Thoracic aorta (tissue), 2 donors: ENCODE data around the gene PI3. TPM values are rescaled to one million over a fixed set of nuclear protein-coding genes. Genes with fewer than 3 reads are reported as not detected.

ENCODE experiments used
- ATAC-seq: fragments of 150-250 bp; one replicate; pipeline ENCODE4 v1.8.0; 2017; ENCODE audit warnings: low read depth; ENCODE audit not compliant: insufficient number of reproducible peaks, low FRiP score
- DNase-seq: peaks from one replicate; pipeline ENCODE4 v3.0.0-alpha.2; 2020; ENCODE audit warnings: low spot score
- H3K27ac ChIP-seq, 2 donors: fragments of 200-600 bp; sonication (generic); 1 replicate in 1 of 2; 2 replicates in 1 of 2; pipeline ENCODE4 v1.5.1; 2016; ENCODE audit warnings: mild to moderate bottlenecking in 2 of 2, moderate library complexity in 2 of 2
- H3K27me3 ChIP-seq: fragments of 200-600 bp; sonication (generic); replicated peaks from 2 replicates; pipeline ENCODE4 v1.6.0; 2016; ENCODE audit warnings: mild to moderate bottlenecking; ENCODE audit not compliant: insufficient read depth
- H3K36me3 ChIP-seq: fragments of 200-600 bp; sonication (generic); one replicate; pipeline ENCODE4 v1.5.1; 2016
- H3K4me1 ChIP-seq, 2 donors: fragments of 200-600 bp; sonication (generic); 1 replicate in 1 of 2; 2 replicates in 1 of 2; pipeline versions ENCODE4 v1.5.1 to v1.6.0; 2016; ENCODE audit warnings: low read depth in 2 of 2, mild to moderate bottlenecking in 1 of 2; ENCODE audit not compliant: control insufficient read depth in 1 of 2
- H3K4me3 ChIP-seq: fragments of 200-600 bp; sonication (generic); 2 replicates; pipeline ENCODE4 v1.5.1; 2016; ENCODE audit warnings: mild to moderate bottlenecking
- H3K9me3 ChIP-seq: fragments of 200-600 bp; sonication (generic); 2 replicates; pipeline ENCODE4 v1.5.1; 2016
- CTCF ChIP-seq: fragments of 200-600 bp; sonication (generic); IDR thresholded peaks from one replicate; pipeline ENCODE4 v1.5.1; 2019; ENCODE audit warnings: antibody characterized with exemption
- total RNA-seq, 2 donors: library from RNA; depleted of rRNA; stranded (reverse); fragments of >200 nt; gene quantifications; one replicate each; pipeline versions ENCODE4 v1.1.0 to v1.2.3, GENCODE V29; 2016

PI3 gene
- total RNA-seq, 2 donors from 2014 or later, result not detected

GRCh38 chr20:45218636-45219035 is 43.9 kb downstream of the PI3 start:
- no peak for TF ChIP-seq CTCF
- Histone ChIP-seq H3K4me1 (no peaks in the 10 kb centered on the region), H3K4me3 (no peak overlapping the region), H3K9me3 (no peaks in the 10 kb centered on the region), H3K27ac (no peak overlapping the region), H3K36me3 (no peaks in the 10 kb centered on the region), H3K27me3 (no peaks in the 10 kb centered on the region)
- ATAC-seq (no peak), DNase-seq (no peak)

- Histone ChIP-seq H3K4me1 (no peaks in the 10 kb centered on the region), H3K27me3 (no peaks in the 10 kb centered on the region), H3K4me3 (no peak within 1 kb of the TSS), H3K9me3 (no peaks in the 10 kb centered on the region), H3K27ac (no peak within 1 kb of the TSS), H3K36me3 (no peaks in the 10 kb centered on the region)
- DNase-seq (no peak), ATAC-seq (no peak)
- no peak for TF ChIP-seq CTCF
These were observed 46.4 kb downstream of the PI3 start, which contains the start of gene SEMG2 for GRCh38 chr20:45221076-45221475. Gene SEMG2, plus strand, starts transcription at chr20:45221373. Its CDS starts 17 bp downstream, at chr20:45221390.

GRCh38 chr20:45223136-45223535 is 48.4 kb downstream of the PI3 start:
- H3K27ac ChIP-seq, result no peak overlapping the region
- H3K36me3 ChIP-seq, result no peaks in the 10 kb centered on the region
- no peak for TF ChIP-seq CTCF
- DNase-seq (no peak), ATAC-seq (no peak)
- H3K4me1 ChIP-seq, result no peaks in the 10 kb centered on the region
- no peaks in the 10 kb centered on the region for H3K27me3 ChIP-seq
- no peaks in the 10 kb centered on the region for H3K9me3 ChIP-seq
- no peak overlapping the region for H3K4me3 ChIP-seq

Other genes with a start within 250 kb of the PI3 start
- gene TOMM34, start 214.5 kb upstream of the PI3 start, total RNA-seq, result 10 to 100 TPM; 11.9 to 13.0 TPM
- 10 to 100 TPM; 30.3 to 47.9 TPM for gene STK4, start 208.4 kb upstream of the PI3 start, total RNA-seq
- not detected for gene KCNS1, start 73.8 kb upstream of the PI3 start, total RNA-seq
- gene WFDC5, start 59.7 kb upstream of the PI3 start, total RNA-seq, result not detected
- gene WFDC12, start 50.4 kb upstream of the PI3 start, total RNA-seq, result not detected
- not detected for gene SEMG1, start 32.1 kb downstream of the PI3 start, total RNA-seq
- gene SEMG2, start 46.5 kb downstream of the PI3 start, total RNA-seq, result not detected
- 10 to 100 TPM; 44.3 to 56.0 TPM for gene SLPI, start 79.7 kb downstream of the PI3 start, total RNA-seq
- gene RBPJL, start 131.9 kb downstream of the PI3 start, total RNA-seq, result not detected
- gene MATN4, start 133.4 kb downstream of the PI3 start, total RNA-seq, result under 1 TPM in 1 of 2 donors, not detected in 1; 0.27 TPM
- gene SDC4, start 173.5 kb downstream of the PI3 start, total RNA-seq, result 100 to 1,000 TPM in 1 of 2 donors, 10 to 100 TPM in 1; 93.5 to 108 TPM
- gene SYS1, start 188.3 kb downstream of the PI3 start, total RNA-seq, result 10 to 100 TPM; 24.6 to 40.8 TPM
- gene TP53TG5, start 203.4 kb downstream of the PI3 start, total RNA-seq, result not detected
- 100 to 1,000 TPM in 1 of 2 donors, 10 to 100 TPM in 1; 97.6 to 120 TPM for gene DBNDD2, start 233.4 kb downstream of the PI3 start, total RNA-seq
- gene PIGT, start 241.2 kb downstream of the PI3 start, total RNA-seq, result 100 to 1,000 TPM; 117 to 169 TPM